Posterior cingulate gyrus (tissue), 11 donors: ENCODE measurements around the gene ZNF710.
A peak's percentile ranks its signal among the peaks of the same experiment; 100 is the strongest.

Source experiments
- DNase-seq, 10 donors: peaks; one replicate each; pipeline versions ENCODE4 v3.0.0 to v3.0.0-alpha.2; 2020 to 2021; ENCODE audit warnings: mixed read lengths in 3 of 10
- intact Hi-C: fragments of 100-400 bp; cut with DNase I; formaldehyde crosslinking; loops from one replicate; pipeline ENCODE4 v1.15.1; 2023

Gene ZNF710

GRCh38 chr15:89985111-89985510 lies 16.0 kb upstream of the ZNF710 start:
- intact Hi-C loops: no loop called here
- peak in 1 of 10 donors; percentile 14 for DNase-seq

- DNase-seq: no peak
- intact Hi-C loops: no loop called here
These were observed 9.8 kb upstream of the ZNF710 start for GRCh38 chr15:89991312-89991711.

- intact Hi-C loops: no loop called here
These were observed 7.8 kb upstream of the ZNF710 start for GRCh38 chr15:89993349-89993748.

GRCh38 chr15:89997079-89997478 lies 4.0 kb upstream of the ZNF710 start:
- no peak for DNase-seq
- intact Hi-C loops: no loop called here

More at GRCh38 chr15:89993349-89993748, 7.8 kb upstream of the ZNF710 start:
- DNase-seq: peak in 3 of 10 donors; percentile 40 to 77 (median 46)

GRCh38 chr15:89998141-89998661 lies 2.9 kb upstream of the ZNF710 start:
- no peak for DNase-seq
- intact Hi-C loops: no loop called here

- intact Hi-C loops: no loop called here
- DNase-seq: no peak
These were observed 2.0 kb upstream of the ZNF710 start for GRCh38 chr15:89998923-89999675.

- DNase-seq: no peak
- intact Hi-C loops: loop anchor here (10.0 kb wide), 1 partner anchor 105 kb away; the partner anchor contains the start of gene AP3S2
These were observed 1.4 kb upstream of the ZNF710 start for GRCh38 chr15:89999676-90000185.

- intact Hi-C loops: loop anchor here (10.0 kb wide), 1 partner anchor 106 kb away; the partner anchor contains the start of gene AP3S2
- peak in 5 of 10 donors; percentile 16 to 87 (median 77) for DNase-seq
These were observed 730 bp upstream of the ZNF710 start for GRCh38 chr15:90000186-90001001.

GRCh38 chr15:90001683-90002427 lies 731 bp downstream of the ZNF710 start:
- peak in 5 of 10 donors; percentile 18 to 87 (median 31) for DNase-seq
- intact Hi-C loops: loop anchor here (10.0 kb wide), 1 partner anchor 107 kb away; the partner anchor contains the start of gene AP3S2

GRCh38 chr15:90002428-90002844 lies 1.3 kb downstream of the ZNF710 start:
- intact Hi-C loops: loop anchor here (10.0 kb wide), 1 partner anchor 108 kb away; the partner anchor contains the start of gene AP3S2
- peak in 6 of 10 donors; percentile 19 to 87 (median 53) for DNase-seq

- DNase-seq: no peak
- intact Hi-C loops: loop anchor here (10.0 kb wide), 1 partner anchor 109 kb away; the partner anchor contains the start of gene AP3S2
These were observed 2.6 kb downstream of the ZNF710 start for GRCh38 chr15:90003736-90004135.

GRCh38 chr15:90004252-90004651 lies 3.1 kb downstream of the ZNF710 start:
- intact Hi-C loops: loop anchor here (10.0 kb wide), 1 partner anchor 109 kb away; the partner anchor contains the start of gene AP3S2

GRCh38 chr15:90004671-90005070 lies 3.5 kb downstream of the ZNF710 start:
- DNase-seq: no peak

More at GRCh38 chr15:90004252-90004651, 3.1 kb downstream of the ZNF710 start:
- DNase-seq: no peak

GRCh38 chr15:90006217-90007075 lies 5.3 kb downstream of the ZNF710 start:
- DNase-seq: no peak
- intact Hi-C loops: loop anchor here (5.0 to 10.0 kb wide), 2 partner anchors 66 to 112 kb away; partner anchors contain the start of gene AP3S2

More at GRCh38 chr15:90004671-90005070, 3.5 kb downstream of the ZNF710 start:
- intact Hi-C loops: loop anchor here (5.0 to 10.0 kb wide), 2 partner anchors 68 to 110 kb away; partner anchors contain the start of gene AP3S2

- DNase-seq: no peak
- intact Hi-C loops: loop anchor here (5.0 to 10.0 kb wide), 2 partner anchors 65 to 112 kb away; partner anchors contain the start of gene AP3S2
These were observed 5.9 kb downstream of the ZNF710 start for GRCh38 chr15:90007076-90007460.

- intact Hi-C loops: loop anchor here (5.0 to 10.0 kb wide), 2 partner anchors 64 to 114 kb away; partner anchors contain the start of gene AP3S2
- no peak for DNase-seq
These were observed 7.5 kb downstream of the ZNF710 start for GRCh38 chr15:90008607-90009006.

- intact Hi-C loops: loop anchor here (5.0 to 10.0 kb wide), 2 partner anchors 63 to 115 kb away; partner anchors contain the start of gene AP3S2
- no peak for DNase-seq
These were observed 8.3 kb downstream of the ZNF710 start for GRCh38 chr15:90009301-90010022.

- DNase-seq: peak in 1 of 10 donors; percentile 0
- intact Hi-C loops: no loop called here
These were observed 10.6 kb downstream of the ZNF710 start for GRCh38 chr15:90011705-90012104.
